ENCODE data around the gene SCN10A. TPM values are rescaled to one million over a fixed set of nuclear protein-coding genes. Genes with fewer than 3 reads are reported as not detected.

SCN10A gene
- total and polyA plus RNA-seq, 9 of the 15 experiments (the other 6 are each of a cell fraction or from before 2014, with no cell fraction given), result not detected

GRCh38 chr3:38687321-38687720 lies 128.7 kb downstream of the SCN10A start:
- H3K4me3 ChIP-seq, result no peak overlapping the region
- TF ChIP-seq KLF16 (IDR thresholded peaks at IDR 0.05) (no peak), MYNN (IDR thresholded peaks at IDR 0.05) (no peak), MYNN (CRISPR knock-in tag; IDR thresholded peaks at IDR 0.05) (no peak), SRSF9 (IDR thresholded peaks at IDR 0.05; ENCODE audit: borderline replicate concordance, low read depth, low read length) (no peak), CEBPG (CRISPR knock-in tag; IDR thresholded peaks at IDR 0.05) (no peak), CEBPG (tag; conservative IDR thresholded peaks at IDR 0.05 in 1 of 2, IDR thresholded peaks at IDR 0.05 in 1 of 2) (0 out of 4 replicates have a peak, but pooled peaks of 1 of the 2 experiments have one; percentile 33), NCOA2 (IDR thresholded peaks at IDR 0.05; ENCODE audit: partially characterized antibody in 2 of 2) (no peak), ZNF551 (CRISPR knock-in tag; IDR thresholded peaks at IDR 0.05) (no peak)
- no peak overlapping the region for H3K4me2 ChIP-seq (ENCODE audit: insufficient read depth, low read length)
- peaks cover 6% of the 10 kb centered on the region for H3K9me1 ChIP-seq (ENCODE audit: control insufficient read depth, insufficient read depth, low read length)
- CTCF ChIA-PET (ENCODE audit: low intra/inter-chr PET ratio), result interaction anchor here (0.6 to 1.0 kb wide), 2 partner anchors 157 to 166 kb away, joined by 3 to 5 read pairs; no protein-coding TSS in a partner anchor
- H3K9me3 ChIP-seq (replicated peaks; ENCODE audit: control insufficient read depth, insufficient read depth, low read depth, low read length), result no peaks in the 10 kb centered on the region
- ATAC-seq, result no peak
- no peak for DNase-seq (ENCODE audit: extremely low read depth in 1 of 4, low spot score in 3 of 4)
- no peak for FAIRE-seq
- H3K36me3 ChIP-seq (ENCODE audit: control insufficient read depth, insufficient read depth, low read length), result no peaks in the 10 kb centered on the region
- in situ Hi-C loops (cut with MboI) (no loop called here), intact Hi-C loops (cut with micrococcal nuclease) (no loop called here)
- H4K20me1 ChIP-seq (replicated peaks; ENCODE audit: control insufficient read depth, insufficient read depth, low read length), result no peaks in the 10 kb centered on the region
- H3K79me2 ChIP-seq (ENCODE audit: control insufficient read depth, insufficient read depth, low read length), result no peaks in the 10 kb centered on the region
- no peak overlapping the region for H2AFZ ChIP-seq (ENCODE audit: low read depth, low read length)
- no peaks in the 10 kb centered on the region for H3K4me1 ChIP-seq (replicated peaks in 1 of 2; ENCODE audit: control insufficient read depth in 2 of 2, insufficient read depth in 2 of 2, low read length in 2 of 2)
- no TSS peak for BruUV-seq (replicated peaks)
- H3K27me3 ChIP-seq (ENCODE audit: control insufficient read depth in 2 of 2, insufficient read depth in 2 of 2, low read length in 2 of 2), result peaks cover 7% of the 10 kb centered on the region in 2 experiments
- WGBS (ENCODE audit: insufficient coverage, low coverage, missing lambda C conversion rate), result 0% methylated on average over 2 of the region's 2 CpGs
- no peak overlapping the region for H3K9ac ChIP-seq (ENCODE audit: insufficient read depth in 1 of 2, low read depth in 2 of 2, low read length in 2 of 2)
- no peak overlapping the region for H3K27ac ChIP-seq (ENCODE audit: extremely low read depth, low read depth, low read length)
- POLR2A ChIA-PET, result interaction anchor here (1.4 kb wide), 1 partner anchor 13 kb away, joined by 3 read pairs; no protein-coding TSS in a partner anchor
